WTC11 (cell line): Measurements from ENCODE around the gene IL1RAPL1. TPM values are rescaled to one million over a fixed set of nuclear protein-coding genes. Genes with fewer than 3 reads are reported as not detected.

Experiments used
- ATAC-seq: fragments of 200-7000 bp; cut with Tn5 transposase; 2 replicates; pipeline ENCODE4 v1.10.0; 2021; ENCODE audit warnings: mild to moderate bottlenecking, moderate library complexity
- CTCF ChIA-PET: fragments of 300-600 bp; sonication (Branson Sonifier 250); formaldehyde crosslinking; loops from one replicate; lab custom pipeline; 2021; ENCODE audit warnings: antibody characterized with exemption; lab: Charles Lee
- POLR2A ChIA-PET: fragments of 350-600 bp; sonication (Branson Sonifier 250); formaldehyde crosslinking; loops from one replicate; lab custom pipeline; 2021; ENCODE audit warnings: antibody characterized with exemption; lab: Charles Lee
- DNase-seq: peaks from one replicate; pipeline ENCODE4 v3.0.0; 2021; ENCODE audit warnings: low spot score
- H3K27ac Mint-ChIP-seq: 2 replicates; pipeline ENCODE4 v1.8.0; 2021; ENCODE audit warnings: mixed read lengths
- H3K27me3 Mint-ChIP-seq: 2 replicates; pipeline ENCODE4 v1.8.0; 2021; ENCODE audit warnings: low read depth, mild to moderate bottlenecking, moderate library complexity, mixed read lengths
- H3K36me3 Mint-ChIP-seq: 2 replicates; pipeline ENCODE4 v1.8.0; 2021; ENCODE audit warnings: mixed read lengths
- H3K4me1 Mint-ChIP-seq: 2 replicates; pipeline ENCODE4 v1.8.0; 2022; ENCODE audit warnings: mixed read lengths
- H3K4me3 Mint-ChIP-seq: 2 replicates; pipeline ENCODE4 v1.8.0; 2021; ENCODE audit warnings: mild to moderate bottlenecking, moderate library complexity, mixed read lengths
- H3K9me3 Mint-ChIP-seq: 2 replicates; pipeline ENCODE4 v1.8.0; 2021; ENCODE audit warnings: mixed read lengths
- CBFB ChIP-seq: sonication (generic); formaldehyde crosslinking; IDR thresholded peaks from 2 replicates; pipeline ENCODE4 v1.8.1; 2022; ENCODE audit warnings: mild to moderate bottlenecking, low read depth, missing genetic modification reagents
- CREB1 ChIP-seq: sonication (generic); formaldehyde crosslinking; IDR thresholded peaks from 2 replicates; pipeline ENCODE4 v1.8.0; 2023; ENCODE audit warnings: mild to moderate bottlenecking, missing genetic modification reagents
- ESRRA ChIP-seq: sonication (generic); formaldehyde crosslinking; IDR thresholded peaks from 2 replicates; pipeline ENCODE4 v1.8.1; 2022; ENCODE audit warnings: mild to moderate bottlenecking, missing genetic modification reagents, borderline replicate concordance
- FOXP4 ChIP-seq: sonication (generic); formaldehyde crosslinking; IDR thresholded peaks from 2 replicates; pipeline ENCODE4 v1.8.0; 2022; ENCODE audit warnings: mild to moderate bottlenecking, missing genetic modification reagents
- GRHL2 ChIP-seq: fragments of 250-450 bp; sonication (Bioruptor Pico); IDR thresholded peaks from 2 replicates; pipeline ENCODE4 v1.8.0; 2022; ENCODE audit warnings: mild to moderate bottlenecking, moderate library complexity; ENCODE audit not compliant: insufficient replicate concordance, severe bottlenecking
- IRF2 ChIP-seq: sonication (generic); formaldehyde crosslinking; IDR thresholded peaks from 2 replicates; pipeline ENCODE4 v1.8.0; 2022; ENCODE audit warnings: low read depth, missing genetic modification reagents, borderline replicate concordance
- KAT7 ChIP-seq: sonication (generic); formaldehyde crosslinking; IDR thresholded peaks from 2 replicates; pipeline ENCODE4 v1.8.1; 2023; ENCODE audit warnings: missing genetic modification reagents, mild to moderate bottlenecking, borderline replicate concordance
- MAX ChIP-seq: sonication (generic); formaldehyde crosslinking; IDR thresholded peaks from 2 replicates; pipeline ENCODE4 v1.8.0; 2022; ENCODE audit warnings: mild to moderate bottlenecking, missing genetic modification reagents
- MXD4 ChIP-seq: fragments of 250-450 bp; sonication (Bioruptor Pico); IDR thresholded peaks from 2 replicates; pipeline ENCODE4 v1.8.0; 2021; ENCODE audit warnings: mild to moderate bottlenecking, moderate library complexity, borderline replicate concordance
- RORB ChIP-seq: fragments of 250-450 bp; sonication (Bioruptor Pico); IDR thresholded peaks from 2 replicates; pipeline ENCODE4 v1.9.0; 2021; ENCODE audit warnings: mild to moderate bottlenecking
- SMAD4 ChIP-seq: sonication (generic); formaldehyde crosslinking; IDR thresholded peaks from 2 replicates; pipeline ENCODE4 v1.8.0; 2022; ENCODE audit warnings: mild to moderate bottlenecking, missing genetic modification reagents
- TP53 ChIP-seq: sonication (generic); formaldehyde crosslinking; IDR thresholded peaks from 2 replicates; pipeline ENCODE4 v1.8.1; 2023; ENCODE audit warnings: mild to moderate bottlenecking, missing genetic modification reagents
- ZNF138 ChIP-seq: sonication (generic); formaldehyde crosslinking; conservative IDR thresholded peaks from 2 replicates; pipeline ENCODE4 v1.8.1; 2022; ENCODE audit warnings: mild to moderate bottlenecking, moderate library complexity, missing genetic modification reagents
- ZNF219 ChIP-seq: sonication (generic); formaldehyde crosslinking; IDR thresholded peaks from 2 replicates; pipeline ENCODE4 v1.8.0; 2023; ENCODE audit warnings: missing genetic modification reagents, mild to moderate bottlenecking, borderline replicate concordance
- ZNF512 ChIP-seq: sonication (generic); formaldehyde crosslinking; IDR thresholded peaks from 2 replicates; pipeline ENCODE4 v1.8.1; 2022; ENCODE audit warnings: missing genetic modification reagents, borderline replicate concordance
- total RNA-seq: library from RNA; stranded (reverse); gene quantifications from 3 replicates; pipeline ENCODE4 v1.2.3, GENCODE V29; 2021
- TF ChIP-seq, protein P1 (sequence below): sonication (generic); formaldehyde crosslinking; IDR thresholded peaks from 2 replicates; pipeline ENCODE4 v1.8.0; 2023; ENCODE audit warnings: mild to moderate bottlenecking, missing genetic modification reagents
- TF ChIP-seq, protein P2 (sequence below): sonication (generic); formaldehyde crosslinking; IDR thresholded peaks from 2 replicates; pipeline ENCODE4 v1.8.0; 2022; ENCODE audit warnings: missing genetic modification reagents
- TF ChIP-seq, protein P3 (sequence below): fragments of 200-600 bp; IDR thresholded peaks from 2 replicates; pipeline ENCODE4 v1.8.0; 2022; ENCODE audit warnings: antibody characterized with exemption
- TF ChIP-seq, protein P4 (sequence below): fragments of 250-450 bp; sonication (Bioruptor Pico); IDR thresholded peaks from 2 replicates; pipeline ENCODE4 v1.9.0; 2021; ENCODE audit warnings: mild to moderate bottlenecking

Gene IL1RAPL1
- total RNA-seq, 1 experiment from 2014 or later = 0.13 TPM

DNA sequence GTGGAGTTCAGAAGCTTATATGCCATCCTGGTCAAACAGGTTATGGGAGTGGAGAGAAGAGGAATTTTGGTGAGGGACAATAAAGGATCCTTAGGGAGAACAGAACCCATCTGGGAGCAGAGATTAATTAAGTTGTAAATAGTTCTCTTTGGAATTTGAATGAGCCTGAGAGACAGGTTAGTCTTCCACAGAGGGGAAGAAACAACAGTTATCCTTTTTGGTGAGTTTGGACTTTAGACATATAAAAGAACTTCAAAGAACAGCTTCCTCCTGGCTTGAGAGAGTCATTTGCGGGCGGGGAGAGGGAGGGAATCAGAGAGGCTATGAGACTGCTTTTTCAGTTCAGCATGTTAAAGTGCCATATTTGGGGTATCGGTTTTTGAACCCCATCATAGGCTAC, 834.8 kb downstream of the IL1RAPL1 start (continued):
- TF ChIP-seq, protein P1, sequence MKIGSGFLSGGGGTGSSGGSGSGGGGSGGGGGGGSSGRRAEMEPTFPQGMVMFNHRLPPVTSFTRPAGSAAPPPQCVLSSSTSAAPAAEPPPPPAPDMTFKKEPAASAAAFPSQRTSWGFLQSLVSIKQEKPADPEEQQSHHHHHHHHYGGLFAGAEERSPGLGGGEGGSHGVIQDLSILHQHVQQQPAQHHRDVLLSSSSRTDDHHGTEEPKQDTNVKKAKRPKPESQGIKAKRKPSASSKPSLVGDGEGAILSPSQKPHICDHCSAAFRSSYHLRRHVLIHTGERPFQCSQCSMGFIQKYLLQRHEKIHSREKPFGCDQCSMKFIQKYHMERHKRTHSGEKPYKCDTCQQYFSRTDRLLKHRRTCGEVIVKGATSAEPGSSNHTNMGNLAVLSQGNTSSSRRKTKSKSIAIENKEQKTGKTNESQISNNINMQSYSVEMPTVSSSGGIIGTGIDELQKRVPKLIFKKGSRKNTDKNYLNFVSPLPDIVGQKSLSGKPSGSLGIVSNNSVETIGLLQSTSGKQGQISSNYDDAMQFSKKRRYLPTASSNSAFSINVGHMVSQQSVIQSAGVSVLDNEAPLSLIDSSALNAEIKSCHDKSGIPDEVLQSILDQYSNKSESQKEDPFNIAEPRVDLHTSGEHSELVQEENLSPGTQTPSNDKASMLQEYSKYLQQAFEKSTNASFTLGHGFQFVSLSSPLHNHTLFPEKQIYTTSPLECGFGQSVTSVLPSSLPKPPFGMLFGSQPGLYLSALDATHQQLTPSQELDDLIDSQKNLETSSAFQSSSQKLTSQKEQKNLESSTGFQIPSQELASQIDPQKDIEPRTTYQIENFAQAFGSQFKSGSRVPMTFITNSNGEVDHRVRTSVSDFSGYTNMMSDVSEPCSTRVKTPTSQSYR = no peak
- TF ChIP-seq IRF2 = no peak
- TF ChIP-seq, protein P2, sequence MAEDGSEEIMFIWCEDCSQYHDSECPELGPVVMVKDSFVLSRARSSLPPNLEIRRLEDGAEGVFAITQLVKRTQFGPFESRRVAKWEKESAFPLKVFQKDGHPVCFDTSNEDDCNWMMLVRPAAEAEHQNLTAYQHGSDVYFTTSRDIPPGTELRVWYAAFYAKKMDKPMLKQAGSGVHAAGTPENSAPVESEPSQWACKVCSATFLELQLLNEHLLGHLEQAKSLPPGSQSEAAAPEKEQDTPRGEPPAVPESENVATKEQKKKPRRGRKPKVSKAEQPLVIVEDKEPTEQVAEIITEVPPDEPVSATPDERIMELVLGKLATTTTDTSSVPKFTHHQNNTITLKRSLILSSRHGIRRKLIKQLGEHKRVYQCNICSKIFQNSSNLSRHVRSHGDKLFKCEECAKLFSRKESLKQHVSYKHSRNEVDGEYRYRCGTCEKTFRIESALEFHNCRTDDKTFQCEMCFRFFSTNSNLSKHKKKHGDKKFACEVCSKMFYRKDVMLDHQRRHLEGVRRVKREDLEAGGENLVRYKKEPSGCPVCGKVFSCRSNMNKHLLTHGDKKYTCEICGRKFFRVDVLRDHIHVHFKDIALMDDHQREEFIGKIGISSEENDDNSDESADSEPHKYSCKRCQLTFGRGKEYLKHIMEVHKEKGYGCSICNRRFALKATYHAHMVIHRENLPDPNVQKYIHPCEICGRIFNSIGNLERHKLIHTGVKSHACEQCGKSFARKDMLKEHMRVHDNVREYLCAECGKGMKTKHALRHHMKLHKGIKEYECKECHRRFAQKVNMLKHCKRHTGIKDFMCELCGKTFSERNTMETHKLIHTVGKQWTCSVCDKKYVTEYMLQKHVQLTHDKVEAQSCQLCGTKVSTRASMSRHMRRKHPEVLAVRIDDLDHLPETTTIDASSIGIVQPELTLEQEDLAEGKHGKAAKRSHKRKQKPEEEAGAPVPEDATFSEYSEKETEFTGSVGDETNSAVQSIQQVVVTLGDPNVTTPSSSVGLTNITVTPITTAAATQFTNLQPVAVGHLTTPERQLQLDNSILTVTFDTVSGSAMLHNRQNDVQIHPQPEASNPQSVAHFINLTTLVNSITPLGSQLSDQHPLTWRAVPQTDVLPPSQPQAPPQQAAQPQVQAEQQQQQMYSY (CRISPR knock-in tag) = no peak
- TF ChIP-seq ZNF512 = no peak
- TF ChIP-seq CREB1 (CRISPR knock-in tag) = no peak
- TF ChIP-seq, all 79 proteins: peak for 0

DNA sequence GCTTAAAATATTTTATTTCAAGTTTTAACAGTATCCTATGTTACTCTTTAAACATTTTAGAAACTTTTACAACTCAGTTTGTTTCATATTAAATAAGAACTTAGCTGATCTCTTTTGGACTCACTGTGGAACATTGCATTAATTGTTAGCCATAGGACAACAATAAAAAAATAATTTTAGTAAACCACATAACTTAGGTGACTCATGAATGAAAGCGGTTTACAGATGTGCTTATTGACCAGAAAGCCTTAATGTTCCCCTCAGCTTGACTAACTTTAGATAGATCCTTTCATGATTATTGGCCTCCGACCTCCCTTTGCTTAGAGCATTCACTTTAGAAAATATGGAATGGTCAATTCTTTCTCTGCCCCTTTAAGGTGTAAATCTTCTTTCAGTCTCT, 844.6 kb downstream of the IL1RAPL1 start:
- H3K9me3 Mint-ChIP-seq = peaks cover 15% of the 10 kb centered on the region
- CTCF ChIA-PET = no interaction called here

DNA sequence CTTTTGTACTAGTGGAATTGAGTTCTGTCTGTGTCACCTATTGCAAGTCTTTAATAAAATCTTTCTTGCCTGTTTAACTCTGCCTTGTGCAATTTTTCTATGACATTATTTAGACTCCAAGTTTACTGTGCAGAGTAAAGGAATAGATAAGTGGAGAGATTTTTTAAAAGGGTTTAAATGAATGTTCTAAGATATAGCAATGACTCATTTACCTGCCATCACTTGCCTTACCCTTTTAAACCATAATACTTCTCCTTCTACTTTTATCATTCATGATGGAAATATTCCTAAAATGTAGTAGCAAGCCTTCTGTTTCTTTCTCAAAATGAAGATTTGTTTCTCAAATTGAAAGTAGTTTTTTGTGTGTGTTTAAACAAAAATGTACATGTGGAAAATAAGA, 845.3 kb downstream of the IL1RAPL1 start:
- H3K27me3 Mint-ChIP-seq = peaks cover 25% of the 10 kb centered on the region
- ATAC-seq = no peak
- TF ChIP-seq, protein P3, sequence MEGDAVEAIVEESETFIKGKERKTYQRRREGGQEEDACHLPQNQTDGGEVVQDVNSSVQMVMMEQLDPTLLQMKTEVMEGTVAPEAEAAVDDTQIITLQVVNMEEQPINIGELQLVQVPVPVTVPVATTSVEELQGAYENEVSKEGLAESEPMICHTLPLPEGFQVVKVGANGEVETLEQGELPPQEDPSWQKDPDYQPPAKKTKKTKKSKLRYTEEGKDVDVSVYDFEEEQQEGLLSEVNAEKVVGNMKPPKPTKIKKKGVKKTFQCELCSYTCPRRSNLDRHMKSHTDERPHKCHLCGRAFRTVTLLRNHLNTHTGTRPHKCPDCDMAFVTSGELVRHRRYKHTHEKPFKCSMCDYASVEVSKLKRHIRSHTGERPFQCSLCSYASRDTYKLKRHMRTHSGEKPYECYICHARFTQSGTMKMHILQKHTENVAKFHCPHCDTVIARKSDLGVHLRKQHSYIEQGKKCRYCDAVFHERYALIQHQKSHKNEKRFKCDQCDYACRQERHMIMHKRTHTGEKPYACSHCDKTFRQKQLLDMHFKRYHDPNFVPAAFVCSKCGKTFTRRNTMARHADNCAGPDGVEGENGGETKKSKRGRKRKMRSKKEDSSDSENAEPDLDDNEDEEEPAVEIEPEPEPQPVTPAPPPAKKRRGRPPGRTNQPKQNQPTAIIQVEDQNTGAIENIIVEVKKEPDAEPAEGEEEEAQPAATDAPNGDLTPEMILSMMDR = no peak
- TF ChIP-seq GRHL2 (CRISPR knock-in tag) = no peak
- TF ChIP-seq RORB = no peak
- TF ChIP-seq ZNF219 (CRISPR knock-in tag) = no peak
- no peak for TF ChIP-seq SMAD4 (CRISPR knock-in tag)
- no peak for TF ChIP-seq KAT7 (CRISPR knock-in tag)
- TF ChIP-seq FOXP4 (CRISPR knock-in tag) = no peak
- no peak for TF ChIP-seq MAX (CRISPR knock-in tag)
- TF ChIP-seq ESRRA (CRISPR knock-in tag) = no peak
- TF ChIP-seq, protein P4, sequence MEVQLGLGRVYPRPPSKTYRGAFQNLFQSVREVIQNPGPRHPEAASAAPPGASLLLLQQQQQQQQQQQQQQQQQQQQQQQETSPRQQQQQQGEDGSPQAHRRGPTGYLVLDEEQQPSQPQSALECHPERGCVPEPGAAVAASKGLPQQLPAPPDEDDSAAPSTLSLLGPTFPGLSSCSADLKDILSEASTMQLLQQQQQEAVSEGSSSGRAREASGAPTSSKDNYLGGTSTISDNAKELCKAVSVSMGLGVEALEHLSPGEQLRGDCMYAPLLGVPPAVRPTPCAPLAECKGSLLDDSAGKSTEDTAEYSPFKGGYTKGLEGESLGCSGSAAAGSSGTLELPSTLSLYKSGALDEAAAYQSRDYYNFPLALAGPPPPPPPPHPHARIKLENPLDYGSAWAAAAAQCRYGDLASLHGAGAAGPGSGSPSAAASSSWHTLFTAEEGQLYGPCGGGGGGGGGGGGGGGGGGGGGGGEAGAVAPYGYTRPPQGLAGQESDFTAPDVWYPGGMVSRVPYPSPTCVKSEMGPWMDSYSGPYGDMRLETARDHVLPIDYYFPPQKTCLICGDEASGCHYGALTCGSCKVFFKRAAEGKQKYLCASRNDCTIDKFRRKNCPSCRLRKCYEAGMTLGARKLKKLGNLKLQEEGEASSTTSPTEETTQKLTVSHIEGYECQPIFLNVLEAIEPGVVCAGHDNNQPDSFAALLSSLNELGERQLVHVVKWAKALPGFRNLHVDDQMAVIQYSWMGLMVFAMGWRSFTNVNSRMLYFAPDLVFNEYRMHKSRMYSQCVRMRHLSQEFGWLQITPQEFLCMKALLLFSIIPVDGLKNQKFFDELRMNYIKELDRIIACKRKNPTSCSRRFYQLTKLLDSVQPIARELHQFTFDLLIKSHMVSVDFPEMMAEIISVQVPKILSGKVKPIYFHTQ (CRISPR knock-in tag) = no peak

More for the DNA sequence above, 844.6 kb downstream of the IL1RAPL1 start:
- POLR2A ChIA-PET = no interaction called here
- DNase-seq = no peak
- H3K4me3 Mint-ChIP-seq = no peak overlapping the region
- no peak for ATAC-seq
- H3K4me1 Mint-ChIP-seq = no peaks in the 10 kb centered on the region
- peaks cover 5% of the 10 kb centered on the region for H3K36me3 Mint-ChIP-seq
- H3K27ac Mint-ChIP-seq = no peak overlapping the region
- TF ChIP-seq CBFB (CRISPR knock-in tag) = no peak
- no peak for TF ChIP-seq GRHL2 (CRISPR knock-in tag)
- no peak for TF ChIP-seq ZNF138
- no peak for TF ChIP-seq SMAD4 (CRISPR knock-in tag)
- TF ChIP-seq TP53 (CRISPR knock-in tag) = no peak
- TF ChIP-seq MXD4 (CRISPR knock-in tag) = no peak
- TF ChIP-seq KAT7 (CRISPR knock-in tag) = no peak
- H3K27me3 Mint-ChIP-seq = peaks cover 29% of the 10 kb centered on the region

More for the DNA sequence above, 845.3 kb downstream of the IL1RAPL1 start:
- no peak overlapping the region for H3K27ac Mint-ChIP-seq
- H3K4me1 Mint-ChIP-seq = no peaks in the 10 kb centered on the region
- no peak overlapping the region for H3K4me3 Mint-ChIP-seq
- H3K36me3 Mint-ChIP-seq = no peaks in the 10 kb centered on the region
- no peak for DNase-seq
- POLR2A ChIA-PET = no interaction called here
- H3K9me3 Mint-ChIP-seq = peaks cover 9% of the 10 kb centered on the region
- CTCF ChIA-PET = no interaction called here
